NCI-H146 (cell line): Measurements from ENCODE around the gene ELP5.
"Not testable (repeated sequence)": the region's sequence is repeated elsewhere in the genome, so short reads cannot be mapped to it uniquely, and the experiment has no call there.

Experiments used
- DNase-seq: peaks from one replicate; lab custom pipeline; 2025; lab: John Stamatoyannopoulos, UW

ELP5 gene

GRCh38 chr17:7236808-7237207, 15.2 kb upstream of the ELP5 start:
- DNase-seq, result no peak

DNA sequence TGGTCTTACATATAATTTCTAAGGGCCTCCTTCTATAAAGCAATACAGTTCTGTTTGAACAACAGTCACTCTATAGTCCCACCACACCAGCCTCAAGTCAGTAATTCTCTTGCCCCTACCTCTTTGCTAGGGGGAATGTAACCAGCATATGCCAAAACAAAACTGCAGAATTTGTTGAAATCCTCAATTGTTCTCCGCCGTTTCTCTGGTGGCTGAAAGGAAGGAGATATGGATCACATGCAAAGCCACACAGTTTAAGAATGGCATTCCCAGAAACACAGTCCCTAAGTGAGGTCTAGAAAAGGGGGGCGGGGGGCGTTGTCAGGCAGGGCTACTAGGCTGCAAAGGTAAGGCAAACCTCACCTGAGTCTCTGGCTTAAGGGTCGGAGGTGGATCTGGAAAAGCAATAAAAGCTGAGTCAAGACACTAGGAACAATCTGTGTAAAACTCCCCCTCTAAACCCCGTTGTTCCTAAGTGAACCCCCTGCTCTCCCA, 14.7 kb upstream of the ELP5 start:
- no peak for DNase-seq

DNA sequence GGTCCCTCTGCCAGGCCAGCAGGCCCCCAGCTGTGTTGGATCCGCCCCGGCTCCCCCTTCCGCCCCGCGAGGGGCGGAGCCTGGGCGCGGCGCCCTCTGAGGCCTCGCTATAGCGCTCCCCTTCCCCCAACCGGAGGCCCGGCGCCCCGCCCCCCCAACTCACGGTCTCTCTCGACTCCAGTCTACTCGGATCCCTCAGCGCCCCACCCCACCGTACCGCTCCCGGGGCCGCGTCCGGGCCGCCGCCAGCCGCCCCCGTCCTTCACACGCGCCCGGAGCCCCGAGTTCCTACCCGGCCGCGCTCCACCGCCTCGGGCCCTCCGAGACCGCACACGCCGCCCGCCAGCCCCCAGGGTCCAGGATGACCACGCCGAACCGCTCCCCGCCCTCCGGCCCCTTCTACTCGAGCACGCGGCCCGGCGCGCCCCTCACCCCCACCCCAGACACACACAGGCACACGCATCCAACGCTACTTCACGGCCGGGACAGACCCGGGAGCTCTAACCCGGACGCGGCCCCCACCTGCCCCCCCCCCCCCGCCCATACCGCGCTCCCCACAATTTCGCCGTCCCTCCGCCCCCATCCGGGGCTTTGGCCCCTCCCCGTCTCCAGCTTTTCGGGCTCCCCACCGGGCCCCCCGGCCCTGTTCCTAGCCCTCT, 14.1 kb upstream of the ELP5 start:
- peak; percentile 73 for DNase-seq

DNA sequence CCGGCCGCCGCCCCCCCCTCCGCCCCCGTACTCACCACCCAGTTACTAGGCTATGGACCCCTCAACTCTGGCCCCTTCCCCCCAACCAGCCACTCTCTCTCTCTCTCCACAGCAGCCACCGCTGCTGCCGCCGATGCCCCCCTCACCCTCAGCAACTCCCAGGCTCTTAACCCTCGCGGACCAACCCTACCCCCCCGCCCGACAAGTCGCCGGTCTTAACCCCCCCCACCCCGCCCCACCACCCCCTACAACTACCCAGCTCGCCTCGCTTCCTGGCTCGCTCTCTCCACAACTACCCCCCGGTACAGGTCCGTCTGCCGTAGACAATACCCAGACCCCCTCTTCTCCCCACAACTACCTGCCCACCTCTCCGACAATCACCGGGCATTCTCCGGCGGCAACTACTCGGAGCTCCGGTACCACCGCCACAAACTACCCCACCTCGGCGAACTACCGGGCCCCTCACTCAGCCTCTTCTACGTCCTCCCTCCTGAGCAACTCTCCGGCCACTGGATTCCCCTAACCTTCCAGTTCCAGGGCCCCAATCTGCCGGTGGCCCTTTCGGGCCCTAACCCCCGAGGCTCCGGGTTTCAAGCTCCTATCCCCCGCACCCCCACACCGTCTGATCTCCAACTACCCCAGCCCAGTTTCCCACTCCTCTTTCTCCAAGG, 13.5 kb upstream of the ELP5 start:
- peak; percentile 54 for DNase-seq

- peak; percentile 99 for DNase-seq
Measured at GRCh38 chr17:7239091-7240027, 12.7 kb upstream of the ELP5 start, which contains the start of gene PHF23. PHF23 (minus strand) TSS chr17:7239457; CDS start chr17:7239279, 178 bp downstream.

GRCh38 chr17:7240375-7240774, 11.6 kb upstream of the ELP5 start:
- no peak for DNase-seq

DNA sequence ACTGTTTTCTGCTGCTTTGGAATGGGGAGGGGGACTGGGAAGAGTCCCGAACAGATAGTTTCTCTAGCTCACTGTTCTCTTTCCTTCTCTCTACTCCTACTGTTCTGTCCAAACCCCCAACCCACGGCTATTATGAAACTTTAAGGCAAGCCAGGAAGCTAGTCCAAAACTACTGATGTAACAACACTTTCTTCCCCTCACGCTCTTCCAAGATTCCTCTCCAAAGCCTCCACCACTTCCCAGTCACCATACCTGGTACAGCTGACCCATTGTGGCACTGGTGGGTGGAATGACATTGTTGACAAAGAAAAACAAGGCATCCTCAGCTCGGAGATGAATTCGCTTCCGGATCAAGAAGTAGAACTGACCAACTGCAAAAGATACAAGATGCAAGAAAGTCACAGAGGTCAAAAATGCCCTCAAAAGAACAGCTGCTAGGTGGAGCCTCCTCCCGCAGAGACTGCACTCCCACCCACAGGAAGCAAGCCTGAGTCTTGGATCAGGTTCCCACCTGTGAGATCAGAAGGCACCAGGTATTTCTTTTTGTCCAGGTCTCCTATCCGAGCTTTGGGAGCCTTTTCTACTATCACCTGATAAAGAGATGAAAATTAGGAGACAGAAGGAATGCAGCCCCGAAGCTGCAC, 10.8 kb upstream of the ELP5 start:
- DNase-seq, result peak; percentile 48

- DNase-seq, result peak; percentile 86
Measured at GRCh38 chr17:7241783-7242716, 10.0 kb upstream of the ELP5 start, which contains the start of gene GABARAP. GABARAP (minus strand) TSS chr17:7242449; CDS start chr17:7242330, 119 bp downstream.

GRCh38 chr17:7242717-7243452, 9.1 kb upstream of the ELP5 start:
- peak; percentile 94 for DNase-seq

GRCh38 chr17:7243453-7243729, 8.6 kb upstream of the ELP5 start:
- DNase-seq, result no peak

DNA sequence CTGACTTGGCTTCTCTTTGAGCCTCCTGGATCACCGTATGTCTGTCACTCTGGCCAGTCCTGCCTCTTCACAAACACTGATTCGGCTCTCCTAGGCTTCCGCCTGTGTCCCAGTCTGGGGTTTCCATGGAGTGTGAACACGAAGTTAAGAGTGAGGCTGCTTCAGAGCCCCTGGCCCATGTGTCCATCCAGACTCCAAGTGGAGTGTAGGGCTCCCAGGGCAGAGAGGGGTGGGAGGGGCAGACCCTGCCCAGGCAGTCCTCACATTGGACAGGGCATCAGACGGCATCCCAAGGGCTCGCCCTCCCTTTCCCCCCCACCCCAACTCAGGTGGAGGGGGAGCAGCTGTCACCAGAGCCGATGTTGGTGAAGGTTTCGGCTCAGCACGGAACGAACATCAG, 8.2 kb upstream of the ELP5 start:
- not testable (repeated sequence) for DNase-seq

DNA sequence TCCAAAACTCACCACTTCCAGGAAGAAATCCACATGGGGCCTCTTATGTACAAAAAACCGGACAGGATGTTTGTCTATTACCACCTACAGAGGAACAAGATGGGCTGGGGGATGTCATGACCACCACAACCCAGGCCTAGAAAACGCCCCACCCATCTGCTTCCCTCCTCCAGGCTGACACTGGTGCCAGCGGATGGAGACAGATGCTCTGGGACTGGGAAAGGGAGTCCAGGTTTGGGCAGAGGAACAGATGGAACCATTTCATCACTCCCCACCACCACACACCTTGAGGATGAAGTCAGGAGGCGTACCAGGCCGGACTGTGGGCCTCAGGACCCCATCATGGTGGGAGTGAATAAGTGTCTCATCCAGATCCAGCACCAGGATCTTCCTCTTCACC, 5.2 kb upstream of the ELP5 start:
- DNase-seq, result no peak

- no peak for DNase-seq
Measured at GRCh38 chr17:7248796-7249195, 3.2 kb upstream of the ELP5 start.

DNA sequence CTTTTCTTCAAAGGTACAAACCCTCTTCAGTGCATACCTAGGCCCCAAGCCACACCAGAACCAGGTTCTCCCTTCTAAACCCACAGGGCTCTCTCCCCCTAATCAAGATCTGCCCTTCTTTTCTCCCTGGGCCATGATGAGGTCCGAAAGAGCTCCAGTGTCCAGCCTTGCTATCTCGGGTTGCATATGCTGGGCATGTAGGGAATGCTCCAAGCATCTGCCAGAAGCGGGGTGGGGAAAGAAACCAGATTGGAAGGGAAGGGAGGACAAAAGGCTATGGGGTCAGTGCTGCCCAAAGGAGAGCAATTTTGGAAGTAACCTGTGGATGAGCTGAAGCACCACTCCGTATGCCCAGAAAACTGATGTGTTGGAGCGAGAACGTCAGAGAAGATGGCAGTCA, 2.8 kb upstream of the ELP5 start:
- no peak for DNase-seq

- DNase-seq, result no peak
Measured at GRCh38 chr17:7249830-7250229, 2.2 kb upstream of the ELP5 start.

DNA sequence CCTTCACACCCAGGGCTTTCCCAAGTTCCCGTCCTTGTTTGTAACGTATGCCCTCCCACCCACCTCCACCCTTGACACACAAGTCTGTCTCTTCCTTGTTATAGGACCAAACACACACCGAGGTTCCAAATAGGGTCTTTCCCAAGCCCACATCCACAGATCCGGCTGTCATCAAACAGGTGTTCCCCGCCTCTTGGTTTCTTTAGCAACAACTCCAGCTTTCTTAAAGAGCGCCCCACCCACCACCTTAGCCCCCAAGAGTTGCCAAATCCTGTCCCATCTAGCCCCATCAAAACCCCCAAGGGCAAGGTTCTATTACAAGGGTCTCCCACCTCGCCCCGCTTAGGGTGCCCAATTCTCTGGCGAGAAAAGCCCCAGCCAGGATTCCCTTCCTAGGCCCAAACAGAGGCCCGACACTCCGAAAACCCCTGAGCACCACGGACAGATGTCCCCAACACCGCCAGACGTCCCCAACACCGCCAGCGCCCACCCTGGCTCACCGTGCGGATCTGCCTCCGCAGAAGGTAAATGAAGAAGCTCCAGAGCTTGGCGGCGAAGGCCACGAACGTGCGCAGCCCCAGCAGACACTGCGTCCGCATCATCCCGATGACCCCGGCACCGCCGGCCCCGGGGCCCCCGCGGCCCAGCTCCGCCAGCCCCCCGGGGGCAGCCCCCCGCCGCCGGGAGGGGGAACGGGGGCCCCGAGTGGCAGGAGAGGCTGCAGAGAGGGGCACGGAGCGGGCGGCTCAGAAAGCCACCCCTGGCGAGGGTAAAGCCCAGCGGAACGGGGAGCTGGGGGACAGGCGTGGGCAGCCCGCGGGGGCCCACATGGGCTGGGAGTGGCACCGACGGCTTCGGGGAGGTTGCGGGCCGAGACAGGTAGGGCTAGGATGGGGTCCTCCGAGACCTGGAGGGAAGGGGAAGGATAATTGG, 1.1 kb upstream of the ELP5 start:
- no peak for DNase-seq

DNA sequence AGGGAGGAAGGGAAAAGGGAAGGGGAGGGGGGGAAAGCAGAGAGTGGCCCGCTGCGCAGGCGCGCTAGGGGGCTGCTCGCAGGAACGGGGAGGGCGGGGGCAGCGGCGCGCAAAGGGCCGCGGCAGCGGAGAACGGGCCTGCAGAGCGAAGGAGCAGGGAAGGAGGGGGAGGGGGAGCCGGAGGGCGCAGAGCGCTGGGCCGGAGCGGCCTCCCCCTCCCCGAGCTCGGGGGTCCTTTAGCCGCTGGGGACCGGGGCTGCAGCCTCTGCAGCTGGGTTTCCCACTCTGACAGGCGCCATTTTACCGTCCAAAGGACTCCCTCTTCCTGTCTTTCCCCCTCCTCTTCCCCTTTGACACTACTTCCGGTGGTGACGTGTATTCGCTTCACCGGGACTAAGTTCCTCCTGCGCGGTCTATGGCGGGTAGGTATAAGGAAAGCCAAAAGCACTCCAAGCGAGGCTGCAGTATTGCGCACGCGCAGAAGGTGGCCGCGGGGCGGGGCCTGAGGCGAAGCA, 297 bp upstream of the ELP5 start, which contains the start of gene CTDNEP1:
Gene CTDNEP1, minus strand, starts transcription at position 74 of the 515 bp plus-strand sequence. CDS start 438 bp downstream, outside the sequence.
- DNase-seq, result peak; percentile 99

DNA sequence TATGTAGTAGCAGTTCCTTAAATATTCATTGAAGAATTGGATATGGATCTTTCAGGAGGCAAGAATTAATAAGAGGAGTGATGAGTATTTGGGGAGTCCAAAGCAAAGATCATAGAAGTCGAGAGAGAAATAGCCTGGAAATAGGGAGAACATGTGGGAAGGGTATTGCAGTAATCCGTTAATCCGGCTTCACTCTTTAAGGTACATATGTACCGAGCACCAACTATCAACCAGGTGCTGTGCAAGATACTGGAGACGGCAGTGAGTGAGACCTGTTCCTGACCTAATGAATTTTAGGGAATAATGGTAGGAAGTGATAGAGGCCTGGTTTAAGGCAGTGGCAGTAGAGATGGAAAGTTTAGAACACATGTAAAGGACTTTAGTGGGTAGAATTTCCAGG, 1.1 kb downstream of the ELP5 start:
- no peak for DNase-seq

DNA sequence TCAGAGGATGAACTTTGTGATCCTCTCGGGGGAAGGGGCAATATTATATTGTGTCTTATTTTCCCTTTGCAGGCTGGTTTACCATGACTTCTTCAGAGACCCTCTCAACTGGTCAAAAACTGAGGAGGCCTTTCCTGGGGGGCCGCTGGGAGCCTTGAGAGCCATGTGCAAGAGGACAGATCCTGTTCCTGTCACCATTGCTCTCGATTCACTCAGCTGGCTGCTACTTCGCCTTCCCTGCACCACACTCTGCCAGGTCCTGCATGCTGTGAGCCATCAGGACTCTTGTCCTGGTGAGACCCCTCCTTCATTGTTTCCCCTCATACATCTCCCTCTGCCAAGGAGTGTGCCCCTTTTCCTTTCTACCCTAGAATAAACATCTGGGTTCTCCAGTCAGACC, 2.5 kb downstream of the ELP5 start:
- DNase-seq, result no peak
